ENCODE data around the gene PACSIN2.

DNA sequence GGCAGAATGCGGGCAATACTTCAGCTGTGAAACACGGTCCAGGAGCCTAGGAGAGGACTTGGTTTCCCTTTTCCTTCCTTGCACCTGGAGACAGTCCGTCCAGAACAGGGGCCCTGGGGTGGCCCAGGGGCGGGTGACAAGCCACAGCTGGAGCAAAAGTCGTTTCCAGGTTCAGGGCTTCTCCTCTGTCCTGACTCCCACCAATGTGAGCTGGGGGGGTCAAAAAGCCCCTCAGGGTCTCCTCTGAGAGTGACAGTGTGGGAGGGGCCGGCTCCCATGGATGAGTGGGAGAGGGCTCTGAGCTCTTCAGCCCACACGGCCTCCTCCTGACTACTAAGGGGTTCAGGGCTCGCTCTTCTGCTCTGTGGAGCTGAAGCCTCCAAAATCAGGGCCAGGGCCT, 137.8 kb downstream of the PACSIN2 start:
- TF ChIP-seq CTCF (IDR thresholded peaks at IDR 0.05) (no peak), POLR2A (IDR thresholded peaks at IDR 0.05) (no peak)

All from gastroesophageal sphincter (tissue), 3 donors.